ENCODE data around the gene PRPS1. TPM values are rescaled to one million over a fixed set of nuclear protein-coding genes. Genes with fewer than 3 reads are reported as not detected.
"Not testable (repeated sequence)": the region's sequence is repeated elsewhere in the genome, so short reads cannot be mapped to it uniquely, and the experiment has no call there.

The PRPS1 gene
- total RNA-seq, 2 experiments from 2014 or later: 123 to 125 TPM

- ChIA-PET POLR2A (no interaction called here), CTCF (no interaction called here)
Observed at GRCh38 chrX:107684956-107685385, 56.7 kb downstream of the PRPS1 start.

DNA sequence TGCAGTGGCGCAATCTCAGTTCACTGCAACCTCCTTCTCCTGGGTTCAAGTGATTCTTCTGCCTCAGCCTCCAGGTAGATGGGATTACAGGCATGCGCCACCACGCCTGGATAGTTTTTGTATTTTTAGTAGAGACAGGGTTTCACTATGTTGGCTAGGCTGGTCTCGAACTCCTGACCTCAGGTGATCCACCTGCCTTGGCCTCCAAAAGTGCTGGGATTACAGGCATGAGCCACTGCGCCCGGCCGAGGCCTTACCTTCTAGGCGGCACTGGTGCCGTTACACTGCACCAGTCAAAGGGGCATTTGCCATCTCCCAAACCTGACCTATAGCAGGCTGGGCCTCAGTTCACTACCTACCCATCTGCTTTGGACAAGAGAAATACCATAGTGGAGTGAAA is 57.3 kb downstream of the PRPS1 start:
- POLR2A ChIA-PET, CTCF ChIA-PET: not testable (repeated sequence)

- ChIA-PET POLR2A (no interaction called here), CTCF (no interaction called here)
Observed at GRCh38 chrX:107686026-107686425, 57.7 kb downstream of the PRPS1 start.

GRCh38 chrX:107686792-107687191 is 58.5 kb downstream of the PRPS1 start:
- CTCF ChIA-PET: interaction anchor here (0.6 kb wide), 1 partner anchor 9 kb away, joined by 3 read pairs; no protein-coding TSS in a partner anchor
- POLR2A ChIA-PET: no interaction called here

GRCh38 chrX:107687445-107687844 is 59.1 kb downstream of the PRPS1 start:
- ChIA-PET CTCF (no interaction called here), POLR2A (no interaction called here)

- ChIA-PET CTCF (no interaction called here), POLR2A (no interaction called here)
Observed at GRCh38 chrX:107691024-107691448, 62.7 kb downstream of the PRPS1 start.

DNA sequence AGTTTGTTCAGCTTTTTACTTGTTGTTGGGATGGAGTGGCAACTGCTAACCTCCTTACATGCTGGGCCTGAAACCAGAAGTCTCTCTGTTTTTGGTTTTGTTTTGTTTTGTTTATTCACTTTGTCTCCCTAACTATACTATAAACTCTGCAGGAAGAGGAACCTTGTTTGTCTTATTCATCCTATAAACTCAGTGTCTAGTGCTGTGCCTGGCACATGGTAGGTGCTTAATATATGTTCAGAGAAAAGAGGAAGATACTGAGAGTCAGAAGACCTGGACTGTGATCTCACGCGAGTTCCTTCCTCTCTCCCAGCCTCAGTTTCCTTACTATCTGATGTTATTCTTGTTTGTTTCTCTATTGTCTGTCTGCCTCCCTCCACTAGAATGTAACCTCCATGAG is 71.3 kb downstream of the PRPS1 start:
- ChIA-PET CTCF (no interaction called here), POLR2A (no interaction called here)

GRCh38 chrX:107700317-107700774 is 72.0 kb downstream of the PRPS1 start:
- ChIA-PET POLR2A (no interaction called here), CTCF (no interaction called here)

Other genes with a start within 250 kb of the PRPS1 start
- not detected for gene FRMPD3, start 178.9 kb upstream of the PRPS1 start, total RNA-seq
- gene TSC22D3, start 147.3 kb downstream of the PRPS1 start, total RNA-seq: 10 to 100 TPM; 17.6 to 20.4 TPM
- gene NCBP2L, start 149.2 kb downstream of the PRPS1 start, total RNA-seq: not detected
- gene MID2, start 197.4 kb downstream of the PRPS1 start, total RNA-seq: 1 to 10 TPM; 8.7 to 9.4 TPM

Measured in activated CD8-positive, alpha-beta memory T cell treated with anti-CD3 and anti-CD28 coated beads for 36 hours (primary cell).